ENCODE data around the gene COL5A1. TPM values are rescaled to one million over a fixed set of nuclear protein-coding genes. Genes with fewer than 3 reads are reported as not detected.

Gene COL5A1
- total RNA-seq, 4 donors from 2014 or later, result 14.0 to 23.9 (median 19.2) TPM

- TF ChIP-seq, protein P1, sequence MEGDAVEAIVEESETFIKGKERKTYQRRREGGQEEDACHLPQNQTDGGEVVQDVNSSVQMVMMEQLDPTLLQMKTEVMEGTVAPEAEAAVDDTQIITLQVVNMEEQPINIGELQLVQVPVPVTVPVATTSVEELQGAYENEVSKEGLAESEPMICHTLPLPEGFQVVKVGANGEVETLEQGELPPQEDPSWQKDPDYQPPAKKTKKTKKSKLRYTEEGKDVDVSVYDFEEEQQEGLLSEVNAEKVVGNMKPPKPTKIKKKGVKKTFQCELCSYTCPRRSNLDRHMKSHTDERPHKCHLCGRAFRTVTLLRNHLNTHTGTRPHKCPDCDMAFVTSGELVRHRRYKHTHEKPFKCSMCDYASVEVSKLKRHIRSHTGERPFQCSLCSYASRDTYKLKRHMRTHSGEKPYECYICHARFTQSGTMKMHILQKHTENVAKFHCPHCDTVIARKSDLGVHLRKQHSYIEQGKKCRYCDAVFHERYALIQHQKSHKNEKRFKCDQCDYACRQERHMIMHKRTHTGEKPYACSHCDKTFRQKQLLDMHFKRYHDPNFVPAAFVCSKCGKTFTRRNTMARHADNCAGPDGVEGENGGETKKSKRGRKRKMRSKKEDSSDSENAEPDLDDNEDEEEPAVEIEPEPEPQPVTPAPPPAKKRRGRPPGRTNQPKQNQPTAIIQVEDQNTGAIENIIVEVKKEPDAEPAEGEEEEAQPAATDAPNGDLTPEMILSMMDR (IDR thresholded peaks at IDR 0.05; ENCODE audit: low read depth), result no peak
These were observed 42.7 kb downstream of the COL5A1 start for GRCh38 chr9:134684375-134684723.

DNA sequence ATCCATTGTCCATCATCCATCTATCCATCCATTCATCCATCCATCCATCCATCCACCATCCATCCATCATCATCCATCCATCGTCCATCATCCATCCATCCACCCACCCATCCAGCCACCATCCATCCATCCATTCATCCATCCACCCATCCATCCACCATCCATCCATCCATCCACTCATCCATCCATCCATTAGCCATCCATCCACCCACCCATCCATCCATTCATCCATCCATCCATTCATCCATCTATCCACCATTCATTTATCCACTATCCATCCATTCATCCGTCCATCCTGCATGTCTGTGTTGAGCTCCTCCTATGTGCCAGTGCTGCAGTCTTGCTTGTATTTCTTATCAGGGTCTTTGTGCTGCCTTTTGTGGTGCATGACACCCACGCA, 44.2 kb downstream of the COL5A1 start:
- TF ChIP-seq, protein P1 (IDR thresholded peaks at IDR 0.05; ENCODE audit: low read depth), result no peak

DNA sequence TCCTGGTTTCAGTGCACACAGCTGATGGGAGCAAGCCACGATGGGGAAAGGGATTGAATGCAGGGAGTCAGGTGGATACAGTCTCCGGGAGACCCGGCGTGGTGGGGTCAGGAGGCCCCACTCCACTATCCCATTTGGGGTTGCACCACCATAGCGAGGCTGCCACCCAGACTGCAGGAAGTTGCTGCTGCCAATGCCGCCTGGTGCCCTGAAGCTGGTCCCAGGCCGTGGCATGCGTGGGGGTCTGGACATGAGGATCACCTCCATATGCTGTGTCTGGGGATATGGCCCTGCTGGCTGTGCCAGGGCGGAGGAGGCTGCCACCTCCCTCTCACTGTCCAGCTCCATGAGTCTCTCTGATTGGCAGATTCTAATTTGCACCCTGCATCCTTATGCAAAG, 45.3 kb downstream of the COL5A1 start:
- TF ChIP-seq, protein P1 (IDR thresholded peaks at IDR 0.05; ENCODE audit: low read depth), result no peak

DNA sequence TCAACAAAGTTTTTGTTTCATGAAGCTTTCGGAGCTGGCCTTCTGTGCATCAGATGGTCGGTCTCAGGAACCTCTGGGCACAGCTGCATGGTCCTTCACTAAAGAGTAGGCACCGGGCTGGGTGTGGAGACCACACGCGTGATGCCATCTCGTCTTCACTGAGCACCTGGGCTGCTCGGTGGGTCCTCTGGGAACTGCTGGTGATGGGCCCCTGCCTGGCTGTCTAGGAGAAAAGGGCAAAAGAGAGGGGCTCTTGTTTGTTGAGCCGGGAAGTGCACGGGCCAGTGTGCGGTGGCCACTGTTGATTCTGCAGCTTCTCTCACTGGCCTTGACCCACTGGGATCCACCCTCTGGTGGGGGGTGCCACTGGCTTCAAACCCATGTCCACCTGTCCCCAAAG, 46.0 kb downstream of the COL5A1 start:
- TF ChIP-seq, protein P1 (IDR thresholded peaks at IDR 0.05; ENCODE audit: low read depth), result no peak

DNA sequence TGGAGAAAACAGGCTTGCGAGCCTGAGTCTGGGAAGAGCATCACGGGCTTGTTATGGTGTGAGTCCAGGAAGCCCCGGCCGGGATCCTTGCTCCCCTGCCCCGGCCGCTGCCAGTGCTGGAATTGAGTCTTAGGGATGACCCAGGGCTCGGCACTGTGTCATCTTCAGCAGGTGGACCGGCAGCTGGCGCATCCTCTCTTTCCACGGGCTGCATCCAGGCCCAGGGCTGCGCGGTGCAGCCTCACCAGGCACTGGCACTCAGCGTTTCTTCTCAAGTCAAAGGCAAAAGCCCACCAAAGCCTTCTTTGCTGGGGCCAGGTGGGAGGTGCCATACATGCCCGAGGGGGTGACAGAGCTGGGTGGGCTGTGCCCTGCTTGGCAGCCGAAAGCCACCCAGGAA, 46.6 kb downstream of the COL5A1 start:
- TF ChIP-seq, protein P1 (IDR thresholded peaks at IDR 0.05; ENCODE audit: low read depth), result no peak

GRCh38 chr9:134688661-134689320, 47.2 kb downstream of the COL5A1 start:
- TF ChIP-seq, protein P1 (IDR thresholded peaks at IDR 0.05; ENCODE audit: low read depth), result no peak

DNA sequence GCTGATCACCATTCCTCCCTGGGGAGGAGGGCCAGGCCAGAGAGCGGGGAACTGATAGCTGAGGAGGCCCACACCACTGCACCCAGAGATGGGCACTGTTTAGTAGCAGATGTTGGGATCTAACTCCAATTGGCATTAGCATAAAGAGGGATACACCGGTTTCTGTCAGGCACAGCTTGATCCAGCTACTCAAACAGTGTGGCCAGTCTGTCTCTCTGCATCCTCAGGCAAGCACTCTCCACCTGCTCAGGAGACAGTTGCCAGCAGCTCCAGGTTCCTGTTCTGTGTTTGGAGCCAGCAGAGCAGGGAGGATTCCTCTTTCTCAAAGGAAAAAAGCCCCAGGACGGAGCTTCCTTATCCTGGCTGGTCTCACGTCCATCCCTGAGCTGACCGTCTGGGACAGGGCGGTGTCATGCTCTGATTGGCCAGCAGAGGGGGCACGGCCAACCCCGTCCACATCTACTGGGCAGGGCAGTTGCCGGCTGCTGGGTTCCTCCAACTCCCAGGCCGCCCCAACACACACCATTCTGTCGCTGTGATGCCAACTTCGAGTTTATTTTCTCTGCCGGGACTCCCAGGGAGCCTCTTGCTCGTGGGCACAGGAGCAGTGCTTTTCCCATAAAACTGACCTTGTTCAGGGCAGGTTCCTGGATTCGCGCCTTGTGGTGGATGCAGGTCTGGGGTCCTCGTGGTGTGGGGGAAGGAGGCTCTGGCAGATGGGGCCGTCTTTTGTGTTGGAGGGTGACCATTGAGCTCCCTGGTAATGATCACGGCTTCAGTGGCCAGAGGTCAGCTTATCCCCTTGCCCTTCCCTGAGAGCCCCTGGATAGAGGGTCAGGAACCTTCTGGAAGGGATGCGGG, 47.9 kb downstream of the COL5A1 start:
- TF ChIP-seq, protein P1 (IDR thresholded peaks at IDR 0.05; ENCODE audit: low read depth), result no peak

Measured in subcutaneous adipose tissue (tissue), 4 donors.